Choroid plexus epithelial cell (primary cell): Measurements from ENCODE around the gene HMGXB3.

Experiments used
- DNase-seq: peaks from one replicate; pipeline ENCODE4 v3.0.0-alpha.2; 2010; ENCODE audit warnings: low read depth
- H3K4me3 ChIP-seq: 2 replicates; pipeline ENCODE4 v1.5.1; 2011; ENCODE audit warnings: low read depth, mild to moderate bottlenecking, control low read depth, low read length, moderate library complexity
- CTCF ChIP-seq: conservative IDR thresholded peaks from 2 replicates; pipeline ENCODE4 v1.5.1; 2011; ENCODE audit warnings: low read depth, mild to moderate bottlenecking, control low read depth, inconsistent platforms, low read length, moderate library complexity

HMGXB3 gene

GRCh38 chr5:149963729-149964128 lies 36.8 kb upstream of the HMGXB3 start:
- DNase-seq, result no peak
- TF ChIP-seq CTCF, result no peak
- no peak overlapping the region for H3K4me3 ChIP-seq

DNA sequence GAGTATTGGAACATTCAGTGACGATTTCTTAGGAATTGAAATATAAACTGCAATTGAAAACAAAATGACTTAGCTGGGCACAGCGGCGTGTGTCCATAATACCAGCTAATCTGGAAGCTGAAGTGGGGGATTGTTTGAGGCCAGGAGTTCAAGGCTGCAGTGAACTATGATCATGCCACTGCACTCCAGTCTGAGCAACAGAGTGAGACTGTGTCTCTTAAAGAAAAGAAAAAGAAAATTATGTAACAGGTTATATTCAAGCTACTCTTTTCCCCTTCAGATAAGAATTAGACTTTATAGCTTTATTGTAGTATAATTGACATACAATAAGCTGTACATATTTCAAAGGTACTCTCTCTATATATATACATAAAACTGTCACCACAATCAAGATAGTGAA lies 33.6 kb upstream of the HMGXB3 start:
- no peak for TF ChIP-seq CTCF
- no peak overlapping the region for H3K4me3 ChIP-seq
- DNase-seq, result no peak

- no peak overlapping the region for H3K4me3 ChIP-seq
- DNase-seq, result no peak
- no peak for TF ChIP-seq CTCF
These were observed 31.2 kb upstream of the HMGXB3 start for GRCh38 chr5:149969181-149969930.

DNA sequence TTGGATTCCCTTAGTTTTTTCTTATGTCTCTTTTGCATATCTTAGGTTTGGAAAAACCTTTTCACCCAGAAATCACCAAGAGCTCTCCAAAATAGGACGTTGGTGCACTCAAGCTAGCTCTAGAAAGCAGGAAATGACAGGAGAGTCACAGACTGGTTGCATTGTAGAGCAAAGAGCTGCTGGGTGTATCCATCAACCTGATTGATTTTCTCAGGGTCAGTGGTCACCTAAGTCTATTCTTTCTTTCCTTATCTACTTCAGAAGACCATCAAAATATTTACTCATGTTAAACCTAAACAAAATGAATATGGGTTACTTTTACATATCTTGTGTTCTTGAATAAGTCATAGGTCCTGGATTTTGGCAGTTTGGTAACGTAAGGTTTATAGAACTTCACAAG lies 25.1 kb upstream of the HMGXB3 start:
- no peak for TF ChIP-seq CTCF
- DNase-seq, result no peak
- H3K4me3 ChIP-seq, result no peak overlapping the region

GRCh38 chr5:149979896-149980295 lies 20.6 kb upstream of the HMGXB3 start:
- no peak for DNase-seq
- no peak for TF ChIP-seq CTCF
- no peak overlapping the region for H3K4me3 ChIP-seq

- no peak overlapping the region for H3K4me3 ChIP-seq
- no peak for DNase-seq
- no peak for TF ChIP-seq CTCF
These were observed 19.3 kb upstream of the HMGXB3 start for GRCh38 chr5:149981206-149981605.

GRCh38 chr5:149982505-149982904 lies 18.0 kb upstream of the HMGXB3 start:
- DNase-seq, result no peak
- no peak overlapping the region for H3K4me3 ChIP-seq
- TF ChIP-seq CTCF, result no peak
